ENCODE results near the gene ATP1B1.

ATP1B1 gene

GRCh38 chr1:169126335-169126734 is 19.8 kb downstream of the ATP1B1 start:
- Histone ChIP-seq H3K4me3 (IDR thresholded peaks at IDR 0.05; ENCODE audit: insufficient read depth, low read depth, low read length) (no peak overlapping the region), H4K20me1 (ENCODE audit: insufficient read depth) (no peaks in the 10 kb centered on the region), H3K27ac (no peak overlapping the region), H3K36me3 (ENCODE audit: insufficient read depth) (no peaks in the 10 kb centered on the region), H3K9ac (no peak overlapping the region), H3K79me2 (ENCODE audit: insufficient read depth, low read depth) (no peaks in the 10 kb centered on the region), H3K4me2 (no peak overlapping the region), H3K27me3 (ENCODE audit: insufficient read depth, low read depth) (no peaks in the 10 kb centered on the region), H2AFZ (ENCODE audit: low read depth) (no peak overlapping the region), H3K4me1 (ENCODE audit: low read depth, poor library complexity, severe bottlenecking) (no peaks in the 10 kb centered on the region)
- TF ChIP-seq CTCF (conservative IDR thresholded peaks at IDR 0.05; ENCODE audit: low read depth, low read length), result no peak

- Histone ChIP-seq H3K27me3 (ENCODE audit: insufficient read depth, low read depth) (no peaks in the 10 kb centered on the region), H3K4me2 (no peak overlapping the region), H3K4me1 (ENCODE audit: low read depth, poor library complexity, severe bottlenecking) (no peaks in the 10 kb centered on the region), H4K20me1 (ENCODE audit: insufficient read depth) (no peaks in the 10 kb centered on the region), H3K36me3 (ENCODE audit: insufficient read depth) (no peaks in the 10 kb centered on the region), H3K9ac (no peak overlapping the region), H2AFZ (ENCODE audit: low read depth) (no peak overlapping the region), H3K4me3 (IDR thresholded peaks at IDR 0.05; ENCODE audit: insufficient read depth, low read depth, low read length) (no peak overlapping the region), H3K27ac (no peak overlapping the region), H3K79me2 (ENCODE audit: insufficient read depth, low read depth) (no peaks in the 10 kb centered on the region)
- TF ChIP-seq CTCF (conservative IDR thresholded peaks at IDR 0.05; ENCODE audit: low read depth, low read length), result no peak
Observed at GRCh38 chr1:169127305-169127704, 20.8 kb downstream of the ATP1B1 start.

GRCh38 chr1:169128562-169128961 is 22.1 kb downstream of the ATP1B1 start:
- Histone ChIP-seq H3K27ac (no peak overlapping the region), H4K20me1 (ENCODE audit: insufficient read depth) (no peaks in the 10 kb centered on the region), H2AFZ (ENCODE audit: low read depth) (no peak overlapping the region), H3K79me2 (ENCODE audit: insufficient read depth, low read depth) (no peaks in the 10 kb centered on the region), H3K36me3 (ENCODE audit: insufficient read depth) (no peaks in the 10 kb centered on the region), H3K4me2 (no peak overlapping the region), H3K9ac (no peak overlapping the region), H3K27me3 (ENCODE audit: insufficient read depth, low read depth) (no peaks in the 10 kb centered on the region), H3K4me3 (IDR thresholded peaks at IDR 0.05; ENCODE audit: insufficient read depth, low read depth, low read length) (no peak overlapping the region), H3K4me1 (ENCODE audit: low read depth, poor library complexity, severe bottlenecking) (no peaks in the 10 kb centered on the region)
- TF ChIP-seq CTCF (conservative IDR thresholded peaks at IDR 0.05; ENCODE audit: low read depth, low read length), result no peak

- H3K9ac ChIP-seq, result no peak overlapping the region
Observed at GRCh38 chr1:169129109-169129784, 22.8 kb downstream of the ATP1B1 start.

More at GRCh38 chr1:169129109-169129784, 22.8 kb downstream of the ATP1B1 start:
- Histone ChIP-seq H3K27me3 (ENCODE audit: insufficient read depth, low read depth) (no peaks in the 10 kb centered on the region), H4K20me1 (ENCODE audit: insufficient read depth) (no peaks in the 10 kb centered on the region), H2AFZ (ENCODE audit: low read depth) (no peak overlapping the region), H3K27ac (no peak overlapping the region), H3K4me2 (no peak overlapping the region), H3K4me1 (ENCODE audit: low read depth, poor library complexity, severe bottlenecking) (no peaks in the 10 kb centered on the region), H3K4me3 (IDR thresholded peaks at IDR 0.05; ENCODE audit: insufficient read depth, low read depth, low read length) (no peak overlapping the region), H3K79me2 (ENCODE audit: insufficient read depth, low read depth) (no peaks in the 10 kb centered on the region), H3K36me3 (ENCODE audit: insufficient read depth) (no peaks in the 10 kb centered on the region)
- no peak for TF ChIP-seq CTCF (conservative IDR thresholded peaks at IDR 0.05; ENCODE audit: low read depth, low read length)
